ENCODE measurements around the gene CFAP74.

The CFAP74 gene

DNA sequence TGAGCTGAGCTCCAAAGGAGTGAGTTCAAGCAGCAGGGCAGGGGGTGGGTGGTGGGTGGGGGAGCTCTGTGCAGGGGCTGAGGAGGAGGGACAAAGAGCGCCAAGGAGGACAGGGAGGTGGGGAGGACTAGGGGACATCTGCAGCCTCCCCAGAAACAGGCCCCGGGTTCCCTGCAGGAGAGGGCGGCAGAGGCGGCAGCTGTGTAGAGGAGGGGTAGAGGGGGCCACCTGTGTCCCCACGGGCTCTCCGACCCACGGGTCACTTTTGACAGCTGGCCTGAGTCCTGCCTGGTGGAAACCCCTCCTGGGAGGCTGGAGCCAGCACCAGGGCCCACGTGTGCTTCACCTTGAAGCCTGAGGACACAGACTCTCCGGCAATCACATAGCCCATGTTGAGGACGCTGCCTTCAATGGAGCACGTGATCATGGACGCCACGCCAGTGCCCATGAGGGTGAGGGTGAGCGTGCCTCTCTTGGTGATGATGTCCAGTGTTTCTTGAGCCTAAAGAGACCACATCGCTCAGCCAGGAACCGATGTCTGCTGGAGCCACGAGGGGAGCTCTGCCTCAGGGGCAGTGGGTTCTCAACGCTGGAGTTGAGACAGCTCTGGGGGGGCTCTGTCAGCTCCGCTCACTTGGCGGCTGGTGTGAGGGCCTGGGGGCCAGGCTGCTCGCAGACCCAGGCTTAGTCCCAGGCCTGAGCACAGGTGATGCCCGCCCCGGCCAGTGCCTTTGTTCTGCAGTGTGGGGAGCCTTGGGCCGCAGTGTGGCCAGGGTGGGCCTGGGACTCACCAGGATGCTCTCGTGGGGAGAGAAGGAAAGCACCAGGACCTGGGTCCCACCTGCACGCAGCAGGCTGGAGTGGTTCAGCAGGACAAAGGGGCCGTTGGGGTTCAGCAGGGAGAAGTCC lies 77.9 kb downstream of the CFAP74 start:
- no peak for DNase-seq

DNA sequence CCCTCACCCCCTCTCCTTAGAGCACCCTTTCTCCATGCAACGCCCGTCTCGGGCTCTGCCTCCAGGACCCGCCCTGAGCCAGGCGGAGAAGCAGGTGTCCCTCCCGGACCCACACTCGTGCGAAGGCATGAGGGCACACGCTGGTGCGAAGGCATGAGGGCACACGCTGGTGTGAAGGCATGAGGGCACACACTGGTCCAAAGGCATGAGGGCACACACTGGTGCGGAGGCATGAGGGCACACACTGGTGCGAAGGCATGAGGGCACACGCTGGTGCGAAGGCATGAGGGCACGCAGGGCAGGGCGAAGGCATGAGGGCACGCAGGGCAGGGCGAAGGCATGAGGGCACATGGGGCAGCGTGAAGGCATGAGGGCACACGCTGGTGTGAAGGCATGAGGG lies 78.7 kb downstream of the CFAP74 start:
- DNase-seq: no peak

DNA sequence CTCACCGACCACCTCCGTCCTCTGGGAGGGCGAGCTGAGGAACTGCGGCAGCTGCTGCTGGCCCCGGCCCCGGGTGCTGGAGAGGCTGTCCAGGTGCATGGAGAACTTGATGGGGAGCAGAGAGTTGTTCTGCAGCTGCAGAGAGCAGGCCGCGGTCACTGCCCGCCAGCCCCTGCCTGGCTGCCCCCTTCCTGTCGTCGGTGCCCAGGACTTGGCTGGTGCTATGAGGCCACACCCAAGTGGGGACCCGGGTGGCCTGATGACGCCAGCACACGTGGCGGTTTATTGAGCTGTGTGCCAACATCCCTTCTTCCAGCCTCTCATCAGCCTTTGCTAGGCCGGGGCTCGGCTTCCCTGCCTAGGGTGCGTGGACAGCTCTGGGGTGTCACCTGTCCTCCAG lies 79.2 kb downstream of the CFAP74 start:
- no peak for DNase-seq

DNA sequence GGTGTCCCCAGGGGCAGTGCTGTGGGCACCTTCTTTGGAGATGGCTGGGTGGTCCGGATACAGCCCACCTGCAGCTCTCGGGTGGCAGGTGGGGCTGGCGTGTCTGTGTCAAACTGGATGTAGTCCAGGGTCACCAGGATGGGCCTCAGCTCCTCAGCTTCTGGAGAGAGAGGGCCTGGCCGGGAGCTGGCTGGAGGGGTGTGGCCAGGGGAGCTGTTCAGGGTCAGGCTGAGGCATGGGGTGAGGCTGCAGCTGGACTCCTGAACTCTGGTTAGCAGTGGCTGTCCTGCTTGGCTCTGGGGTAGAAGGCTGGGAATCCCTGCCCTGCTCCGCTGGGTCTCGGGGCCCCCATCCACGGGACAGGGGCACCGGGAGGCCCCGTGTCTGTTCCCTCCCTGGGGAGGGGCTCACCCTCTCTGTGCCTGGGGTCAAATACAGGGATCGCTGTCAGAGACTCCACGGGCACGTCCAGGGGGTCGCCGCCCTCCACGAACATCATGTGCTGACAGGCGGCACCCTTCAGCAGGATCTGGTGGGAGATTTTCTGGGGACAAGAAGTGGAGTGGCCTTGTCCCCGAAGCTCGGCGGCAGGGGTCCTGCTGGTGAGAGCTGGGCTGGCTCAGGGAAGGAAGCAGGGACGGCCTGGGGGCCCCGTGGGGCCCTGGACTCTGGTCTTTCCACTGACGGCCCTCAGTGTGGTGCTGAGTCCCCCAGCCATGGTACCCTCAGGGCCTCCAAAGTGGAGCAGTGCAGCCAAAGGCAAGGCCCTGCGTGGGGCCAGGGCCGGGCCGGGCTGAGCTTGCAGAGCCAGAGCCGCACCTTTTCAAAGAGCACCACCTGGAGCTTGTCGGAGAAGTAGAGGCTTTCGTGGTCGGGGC lies 80.4 kb downstream of the CFAP74 start:
- no peak for DNase-seq

DNA sequence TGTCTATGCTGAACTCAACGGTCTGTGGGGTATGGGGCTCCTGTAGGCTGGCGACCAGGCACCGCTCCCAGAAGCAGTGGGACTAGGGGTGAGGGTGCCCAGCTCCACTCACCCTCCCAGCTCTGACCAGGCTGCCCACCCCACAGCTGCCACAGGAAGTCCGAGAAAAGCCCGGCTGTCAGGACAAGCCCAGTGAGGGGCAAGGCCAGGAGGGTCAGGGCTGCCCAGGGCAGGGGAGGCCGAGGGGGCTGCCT lies 81.0 kb downstream of the CFAP74 start:
- DNase-seq: no peak

DNA sequence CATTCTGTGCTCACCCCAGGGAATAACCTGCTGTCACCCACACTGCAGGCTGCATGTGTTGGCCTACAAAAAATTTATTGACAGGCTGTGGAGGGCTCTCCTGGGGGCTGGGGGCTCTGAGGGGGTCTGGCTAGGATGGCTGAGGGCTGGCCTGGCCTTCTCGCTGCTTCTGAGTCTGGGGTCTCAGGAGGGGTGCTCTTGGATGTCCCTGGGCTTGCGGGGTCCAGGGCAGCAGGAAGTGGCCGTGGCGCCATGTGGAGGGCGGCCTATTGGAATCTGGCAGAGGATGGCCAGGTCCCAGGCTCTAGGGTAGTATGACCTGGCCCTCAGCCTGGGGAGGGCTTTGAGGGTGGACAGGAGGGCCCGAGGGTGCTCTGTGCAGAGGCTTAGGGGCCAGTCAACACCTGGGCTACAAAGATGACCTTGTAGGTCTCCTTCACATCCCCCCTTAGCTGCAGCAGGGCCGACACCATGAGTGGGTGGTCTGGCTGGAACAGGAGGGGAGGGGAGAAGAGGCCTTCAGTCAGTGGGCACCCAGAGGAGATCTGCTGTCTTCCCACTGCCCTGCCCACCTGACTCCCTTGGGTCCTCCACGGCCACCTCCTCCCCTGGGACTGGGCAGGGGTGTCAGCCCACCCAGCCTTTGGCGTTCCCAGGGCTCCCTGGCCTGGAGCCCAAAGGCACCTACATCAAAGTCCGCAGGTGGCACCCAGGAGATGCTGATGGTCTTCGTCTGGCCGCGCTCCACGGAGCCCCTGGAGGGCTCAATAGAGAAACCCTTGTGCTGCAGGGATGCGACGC lies 81.5 kb downstream of the CFAP74 start:
- DNase-seq: no peak

DNA sequence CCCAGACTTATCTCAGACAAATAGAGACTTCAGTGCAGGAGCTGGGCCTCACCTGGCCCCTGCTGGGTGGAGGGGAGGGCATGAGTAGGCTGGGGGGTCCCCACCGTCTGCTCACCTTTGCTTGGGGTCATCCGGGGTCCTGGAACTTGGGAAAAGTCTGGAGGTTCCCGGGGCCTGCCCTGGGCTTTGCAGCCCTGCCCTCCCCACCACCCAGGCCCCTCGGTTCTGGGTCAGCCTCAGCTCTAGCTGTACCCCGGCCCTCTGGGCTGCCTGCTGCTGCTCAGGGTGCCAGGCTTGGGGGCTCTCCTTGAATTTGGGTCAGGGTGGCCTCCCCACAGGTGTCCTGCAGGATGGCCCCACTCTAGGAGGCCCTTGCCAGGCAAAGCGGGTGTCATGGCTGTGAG lies 82.1 kb downstream of the CFAP74 start:
- DNase-seq: no peak

DNA sequence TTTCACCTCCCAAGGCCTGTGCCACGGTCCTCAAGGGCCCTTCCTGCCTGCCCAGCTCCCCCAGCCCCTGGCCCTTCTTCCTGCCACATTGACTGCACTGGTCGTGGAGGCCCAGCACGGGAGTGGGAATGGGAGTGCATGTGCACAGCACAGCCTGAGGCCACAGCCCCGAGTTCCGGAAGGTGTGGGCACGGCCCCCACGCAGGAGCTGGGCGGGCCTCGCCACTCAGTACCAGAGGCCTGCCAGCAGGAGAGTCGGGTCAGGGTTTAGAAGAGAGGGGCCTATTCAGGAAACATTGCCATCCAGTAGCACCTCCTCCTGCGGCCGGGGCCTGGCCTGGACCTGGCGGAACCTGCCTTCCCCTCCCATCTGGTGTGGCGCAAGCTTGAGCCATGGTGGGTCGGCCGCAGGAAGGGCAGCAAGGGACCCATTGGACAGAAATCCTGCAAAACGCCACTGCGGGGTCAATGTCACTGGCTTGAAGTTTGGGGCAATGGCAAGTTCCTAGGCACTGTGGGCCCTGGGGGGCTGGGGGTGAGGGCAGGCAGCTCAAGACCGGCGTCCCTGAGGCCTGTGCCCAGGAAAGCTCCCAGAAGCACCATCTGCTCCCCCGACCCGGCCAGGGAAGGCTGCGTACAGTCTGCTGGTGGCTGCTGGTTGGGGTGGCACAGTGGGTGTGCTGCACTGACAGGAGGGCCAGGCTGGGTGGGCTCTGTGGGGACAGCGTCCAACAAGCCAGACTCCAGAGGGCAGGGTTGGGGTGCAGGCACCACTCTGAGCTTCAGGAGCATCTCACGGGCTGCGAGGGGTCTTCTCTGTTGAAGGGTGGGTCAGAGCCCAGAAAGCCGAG lies 82.8 kb downstream of the CFAP74 start:
- DNase-seq: no peak

DNA sequence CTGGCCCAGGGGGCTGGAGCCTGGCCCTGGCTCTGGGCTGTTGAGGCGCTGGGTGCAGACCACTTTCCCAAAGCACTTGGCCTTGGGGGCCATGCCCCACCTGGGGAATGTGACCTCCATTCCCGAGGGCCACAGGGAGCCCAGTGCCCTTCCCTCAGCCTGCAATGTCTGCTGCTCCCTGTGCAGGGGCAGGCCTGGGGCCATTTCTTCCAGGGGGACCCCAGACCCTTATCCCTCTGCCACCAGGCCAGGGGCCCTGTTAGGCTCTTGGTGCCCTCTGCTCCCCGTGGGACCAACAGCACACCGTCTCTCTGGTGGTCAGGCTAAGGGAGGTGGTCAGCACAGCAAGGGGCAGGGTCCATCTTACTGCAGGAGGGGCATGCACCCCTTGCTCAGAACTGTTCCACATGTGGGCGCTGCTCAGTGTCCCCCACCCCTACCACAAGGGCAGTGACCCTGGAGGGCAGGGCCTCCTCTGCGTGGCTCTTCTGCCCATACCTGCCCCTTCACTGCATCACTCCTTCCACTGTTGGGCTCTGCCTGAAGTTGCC lies 83.5 kb downstream of the CFAP74 start:
- DNase-seq: no peak

DNA sequence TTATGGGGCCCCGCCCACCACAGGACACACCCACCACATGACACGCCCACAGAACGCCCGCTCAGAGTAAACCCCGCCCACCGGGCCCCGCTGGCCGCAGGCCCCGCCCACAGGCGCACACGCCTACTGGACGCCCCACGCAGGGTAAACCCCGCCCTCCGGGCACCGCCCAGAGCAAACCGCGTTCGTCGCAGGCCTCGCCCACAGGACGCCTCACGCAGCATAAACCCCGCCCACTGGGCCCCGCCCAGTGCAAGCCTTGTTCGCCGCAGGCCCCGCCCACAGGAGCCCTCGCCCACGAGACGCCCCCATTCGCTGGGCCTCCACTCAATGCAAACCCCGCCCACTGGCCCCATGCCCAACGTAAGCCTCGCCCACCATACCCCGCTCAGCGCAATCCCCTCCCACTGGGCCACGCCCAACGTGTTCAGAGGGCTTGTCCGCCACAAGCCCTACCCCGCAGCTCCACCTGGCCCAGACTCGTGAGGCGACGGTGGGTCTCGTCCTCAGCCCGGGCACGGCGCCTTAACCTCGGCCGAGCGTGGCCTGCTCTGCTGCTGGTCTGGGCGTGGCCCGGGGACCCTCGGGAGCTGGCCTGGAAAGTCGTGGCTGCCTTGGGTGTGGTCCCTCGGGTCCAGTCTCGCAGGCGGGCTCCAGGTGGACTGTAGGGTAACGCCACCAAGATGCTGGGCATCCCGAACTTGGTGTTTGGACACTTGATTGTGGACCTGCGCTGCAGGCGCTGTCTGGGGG lies 84.1 kb downstream of the CFAP74 start:
- DNase-seq: peak; percentile 100

DNA sequence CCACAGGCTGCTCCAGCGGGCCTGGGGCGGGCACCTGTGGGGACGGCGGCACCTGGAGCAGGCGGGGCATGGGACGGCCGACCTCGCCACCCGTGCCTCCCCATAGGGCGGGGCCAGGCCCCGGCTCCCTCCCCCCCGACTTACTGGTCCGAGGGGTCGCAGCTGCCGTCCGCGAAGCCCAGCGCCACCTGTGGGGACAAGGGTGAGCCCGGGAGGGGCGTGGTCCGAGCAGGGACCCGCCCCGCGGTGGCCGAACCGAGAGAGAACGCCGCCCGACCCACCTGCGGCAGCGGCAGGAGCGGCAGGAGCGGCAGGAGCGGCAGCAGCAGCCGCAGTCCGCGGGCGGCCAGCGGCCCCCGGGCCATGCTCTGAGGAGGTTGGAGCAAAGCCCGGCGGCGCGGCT lies 84.7 kb downstream of the CFAP74 start, which contains the start of gene TMEM52:
TSS of gene TMEM52 (minus strand) at position 379 of the 403 bp plus-strand sequence. CDS start at position 365, 14 bp downstream.
- no peak for DNase-seq

DNA sequence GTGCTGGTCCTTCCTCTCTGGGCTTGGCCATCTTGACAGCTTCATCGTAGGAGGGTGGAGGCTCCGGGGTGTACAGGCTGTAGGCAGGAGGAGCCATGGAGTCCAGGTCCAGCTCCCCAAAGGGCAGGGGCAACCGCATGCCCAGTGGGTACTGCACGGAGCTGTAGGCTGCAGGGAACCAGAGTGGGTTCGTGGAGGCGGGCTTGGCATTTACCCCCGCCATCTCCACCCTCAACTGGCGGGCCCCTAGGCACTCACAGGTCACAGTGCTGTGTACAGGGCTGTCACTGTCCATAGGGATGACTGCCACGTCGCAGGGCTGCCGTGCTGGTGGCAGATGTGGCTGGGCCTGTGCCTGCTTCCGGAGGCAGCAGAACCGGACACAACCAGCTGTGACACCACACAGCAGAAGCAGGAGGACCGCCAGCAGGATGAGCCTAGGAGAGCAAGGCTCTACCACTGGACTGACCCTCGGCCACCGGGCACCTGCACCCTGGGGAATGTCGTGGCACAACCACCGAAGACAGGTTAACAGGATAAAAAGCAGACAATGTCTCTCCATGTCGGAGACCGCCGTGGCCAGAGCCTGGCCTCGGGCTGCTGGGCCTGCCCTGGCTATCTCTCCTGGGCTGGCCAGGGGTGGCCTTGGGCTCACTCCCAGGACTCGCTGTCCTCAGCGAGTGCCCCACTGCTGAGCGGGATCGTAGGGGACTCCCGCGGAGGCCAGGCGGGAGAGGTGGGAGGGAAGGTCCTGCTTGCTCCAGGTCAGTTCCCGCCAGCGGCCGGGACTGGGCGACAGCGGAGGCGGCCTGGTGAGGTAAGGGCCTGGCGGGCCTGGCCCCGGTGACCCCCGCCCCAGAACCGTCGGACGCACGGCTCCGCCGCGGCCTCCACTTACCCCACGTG lies 85.3 kb downstream of the CFAP74 start:
- no peak for DNase-seq

DNA sequence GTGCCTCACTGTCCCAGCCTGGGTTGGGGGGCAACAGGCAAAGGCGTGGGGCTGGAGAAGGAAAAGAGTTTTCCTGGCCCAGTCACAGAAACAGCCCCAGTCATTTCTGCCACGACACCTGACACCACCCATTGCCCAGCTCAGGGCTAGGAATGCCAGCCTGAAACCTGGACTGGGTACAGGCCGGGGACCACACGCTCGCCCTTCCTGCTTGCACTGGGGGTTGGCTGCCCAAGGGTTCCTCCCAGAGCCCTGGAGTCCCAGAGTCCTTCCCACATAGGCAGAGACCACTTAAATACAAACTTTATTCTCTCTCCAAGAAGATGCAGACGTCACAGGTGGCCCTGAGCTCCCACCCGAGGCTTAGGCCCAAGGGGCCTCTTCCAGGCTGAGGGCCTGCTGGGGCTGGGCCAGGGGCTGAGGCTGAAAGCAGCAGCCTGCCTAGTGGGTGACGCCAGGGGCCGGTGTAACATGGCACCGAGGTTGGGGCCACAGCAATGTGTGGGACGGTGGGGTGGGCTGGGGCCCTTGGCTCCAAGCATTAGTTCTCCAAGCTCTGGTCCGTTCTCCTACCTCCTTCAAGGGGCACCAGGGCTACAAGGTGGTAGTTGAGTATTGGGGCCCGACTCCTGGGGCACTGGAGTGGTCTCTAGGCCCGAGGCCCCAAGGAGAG lies 86.1 kb downstream of the CFAP74 start:
- no peak for DNase-seq

DNA sequence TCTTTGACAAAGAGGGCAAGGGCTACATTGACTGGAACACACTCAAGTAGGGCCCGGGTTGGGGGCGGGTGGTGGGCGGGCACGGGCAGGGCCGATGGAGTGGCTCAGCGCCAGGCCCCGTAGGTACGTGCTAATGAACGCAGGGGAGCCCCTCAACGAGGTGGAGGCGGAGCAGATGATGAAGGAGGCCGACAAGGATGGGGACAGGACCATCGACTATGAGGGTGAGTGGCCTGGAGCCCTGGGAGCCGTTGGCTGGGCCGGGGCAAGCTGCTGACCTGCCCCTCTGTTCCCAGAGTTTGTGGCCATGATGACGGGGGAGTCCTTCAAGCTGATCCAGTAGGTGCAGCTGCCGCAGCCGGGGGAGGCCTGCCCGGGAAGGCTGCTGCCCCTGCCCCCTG lies 86.7 kb downstream of the CFAP74 start:
- DNase-seq: no peak

DNA sequence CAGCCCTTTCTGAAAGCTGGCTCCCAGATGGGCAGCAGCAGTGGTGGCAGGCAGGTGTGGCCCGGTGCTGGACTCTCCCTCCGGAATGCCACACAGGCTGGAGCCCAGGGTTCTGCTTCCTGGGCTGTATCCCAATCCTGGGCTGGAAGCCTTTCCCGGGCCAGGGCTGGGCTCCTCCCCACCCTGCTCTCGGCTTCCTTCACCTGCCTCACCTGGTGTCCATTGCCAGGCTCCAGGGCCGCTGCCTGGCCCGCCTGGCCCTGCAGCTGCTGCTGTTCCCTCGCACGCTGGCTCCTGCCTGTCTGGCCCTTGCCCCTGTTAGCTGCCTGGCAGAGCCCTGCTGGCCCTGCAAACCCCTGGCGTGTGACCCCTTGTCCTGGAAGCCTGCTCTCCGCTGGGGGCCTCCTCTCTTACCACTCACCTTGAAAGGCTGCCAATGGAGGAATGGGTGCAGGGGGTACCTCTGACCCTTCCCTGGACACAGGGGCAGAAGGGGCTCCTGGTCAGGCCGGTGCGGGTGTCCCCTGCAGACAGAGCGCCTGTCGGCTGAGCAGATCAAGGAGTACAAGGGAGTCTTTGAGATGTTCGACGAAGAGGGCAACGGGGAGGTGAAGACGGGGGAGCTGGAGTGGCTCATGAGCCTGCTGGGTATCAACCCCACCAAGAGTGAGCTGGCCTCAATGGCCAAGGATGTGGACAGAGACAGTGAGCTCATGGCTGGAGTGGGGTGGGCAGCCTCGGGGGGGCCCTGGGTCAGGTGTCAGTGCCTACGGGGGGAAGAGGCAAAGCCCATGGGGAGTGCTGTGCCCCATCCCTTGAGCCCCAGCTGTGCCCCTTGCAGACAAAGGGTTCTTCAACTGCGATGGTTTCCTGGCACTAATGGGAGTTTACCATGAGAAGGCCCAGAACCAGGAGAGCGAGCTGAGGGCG lies 87.4 kb downstream of the CFAP74 start:
- no peak for DNase-seq

DNA sequence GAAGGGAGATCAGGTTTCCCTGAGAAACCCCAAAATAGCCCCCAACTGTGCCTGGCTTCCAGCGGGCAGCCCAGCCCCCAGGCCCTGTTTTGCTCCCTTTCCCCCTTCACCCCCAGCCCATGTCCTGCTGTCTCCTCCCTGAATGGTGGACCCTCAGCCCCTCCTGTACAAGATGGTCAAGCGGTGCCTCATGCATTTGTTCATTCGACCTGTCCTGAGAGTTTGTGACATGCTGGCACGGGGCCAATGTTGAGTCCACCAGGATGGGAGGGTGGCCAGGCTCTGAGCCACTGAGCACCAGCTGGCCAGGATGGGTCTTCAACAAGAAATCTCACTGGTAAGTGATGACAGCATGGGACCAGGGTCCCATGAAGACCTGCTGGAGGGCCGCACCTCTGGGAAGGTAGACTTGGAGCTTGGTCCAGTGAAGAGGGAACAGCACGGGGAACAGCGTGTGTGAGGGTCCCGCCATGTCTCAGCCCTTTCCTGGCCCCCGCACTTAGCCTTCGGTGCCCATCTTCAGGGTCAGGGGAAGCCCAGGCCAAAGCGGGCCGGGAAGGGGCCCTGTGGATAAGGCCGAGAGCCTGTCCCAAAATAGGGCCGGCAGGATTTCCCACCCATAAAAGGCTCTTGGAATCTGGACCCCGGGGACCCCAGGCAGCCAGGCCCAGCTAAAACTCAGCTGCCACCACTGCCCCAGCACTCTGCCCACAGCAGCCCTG lies 88.5 kb downstream of the CFAP74 start, which contains the start of gene CALML6:
TSS of gene CALML6 (plus strand) at position 290 of the 722 bp plus-strand sequence. CDS start at position 311, 21 bp downstream.
- no peak for DNase-seq

Data from T-helper 9 cell (primary cell).